GM18505 (cell line): Measurements from ENCODE around the gene DSTN.

Experiments used
- ATAC-seq: cut with Tn5 transposase; IDR thresholded peaks from one replicate; pipeline ENCODE4 v1.9.1; 2021; ENCODE audit not compliant: unreplicated experiment
- POLR2A ChIP-seq: IDR thresholded peaks from 4 replicates; pipeline ENCODE4 v1.6.1; 2011; ENCODE audit warnings: borderline replicate concordance; ENCODE audit not compliant: insufficient read depth, insufficient read length; ENCODE audit errors: extremely low read depth

Gene DSTN

DNA sequence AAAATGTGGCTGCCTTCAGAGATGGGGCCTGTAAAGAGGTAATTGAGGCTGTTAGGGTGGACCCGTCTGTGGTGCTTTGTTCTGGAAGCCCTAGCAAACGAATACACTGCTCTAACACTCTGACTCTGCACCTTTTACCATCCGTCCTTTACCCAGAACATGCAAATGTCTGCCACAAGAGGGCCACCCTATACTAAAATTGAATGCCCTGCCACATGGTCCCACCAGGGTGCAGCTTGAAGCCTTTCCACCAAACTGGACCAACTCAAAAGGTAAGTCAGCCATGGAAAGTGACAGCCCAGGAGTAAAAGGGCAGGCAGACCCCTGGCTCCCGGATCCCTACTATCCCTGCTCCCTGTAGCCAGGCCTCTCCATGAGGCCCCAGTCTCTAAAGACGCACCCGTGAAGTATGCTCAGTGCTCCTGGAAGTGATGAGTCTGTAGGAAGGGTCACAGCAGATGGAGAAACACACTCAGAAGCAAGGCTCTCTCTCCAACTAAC, 32.9 kb upstream of the DSTN start:
- no peak for TF ChIP-seq POLR2A
- peak; percentile 77 for ATAC-seq

DNA sequence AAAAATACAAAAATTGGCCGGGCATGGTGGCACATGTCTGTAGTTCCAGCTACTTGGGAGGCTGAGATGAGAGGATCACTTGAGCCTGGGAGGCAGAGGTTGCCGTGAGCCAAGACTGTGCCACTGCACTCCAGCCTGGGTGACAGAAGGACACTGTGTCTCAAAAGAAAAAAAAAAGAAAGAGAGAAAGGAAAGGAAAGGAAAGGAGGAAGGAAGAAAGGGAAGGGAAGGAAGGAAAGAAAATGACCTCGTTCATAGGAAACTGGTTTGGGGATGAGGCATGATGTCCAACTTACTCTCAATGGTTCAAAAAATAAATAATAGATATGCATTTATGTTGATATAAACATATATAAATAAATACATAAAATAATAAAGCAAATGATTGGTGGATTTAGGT, 31.9 kb upstream of the DSTN start:
- TF ChIP-seq POLR2A: no peak
- ATAC-seq: no peak

DNA sequence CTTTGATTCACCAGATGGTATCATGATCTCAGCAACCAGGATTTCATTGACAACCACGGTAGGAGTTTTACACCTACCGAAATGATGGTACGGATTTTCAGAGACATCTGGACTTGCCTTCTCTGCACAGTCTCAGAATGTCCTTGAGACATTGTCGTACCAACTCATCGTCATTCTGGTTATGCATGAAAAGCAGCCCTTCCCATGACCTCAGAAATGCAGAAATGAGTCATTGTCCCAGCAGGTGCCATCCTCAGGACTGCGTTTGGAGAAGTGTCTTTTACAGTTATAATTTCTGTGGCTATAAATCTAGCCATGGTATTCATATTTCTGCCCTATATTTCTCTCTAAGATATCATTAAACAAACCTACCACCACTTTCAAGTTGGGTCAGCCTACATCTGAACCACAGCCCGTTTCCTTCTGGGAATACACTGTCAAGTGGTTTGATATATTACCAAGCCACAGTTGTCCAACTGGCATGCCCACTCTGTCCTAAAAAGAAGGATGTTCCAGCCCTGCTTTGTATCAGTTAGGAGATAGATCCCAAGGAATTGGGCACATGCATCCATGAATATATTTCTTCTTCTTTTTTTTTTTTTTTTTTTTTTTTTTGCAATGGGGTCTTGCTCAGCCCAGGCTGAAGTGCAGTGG, 31.2 kb upstream of the DSTN start:
- peak; percentile 70 for ATAC-seq
- no peak for TF ChIP-seq POLR2A

DNA sequence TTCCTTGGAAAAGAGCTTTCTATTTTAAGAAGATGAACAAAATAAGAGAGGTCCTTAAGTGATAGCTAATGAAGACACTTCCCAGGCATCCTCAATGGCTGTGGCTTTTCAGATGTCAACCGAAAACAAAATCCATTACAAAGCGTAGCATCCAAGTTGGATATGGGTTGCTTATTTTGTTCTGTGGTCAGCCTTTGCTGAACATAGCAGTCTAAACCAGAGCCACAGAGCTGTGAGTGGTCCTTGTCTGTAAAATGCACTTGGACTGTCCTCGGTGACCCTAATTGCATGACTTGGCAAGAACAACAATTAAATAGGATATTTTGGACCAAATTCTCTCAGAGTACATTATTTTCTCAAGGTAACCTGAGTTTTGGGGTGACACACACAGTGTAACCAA, 28.3 kb upstream of the DSTN start:
- no peak for ATAC-seq

DNA sequence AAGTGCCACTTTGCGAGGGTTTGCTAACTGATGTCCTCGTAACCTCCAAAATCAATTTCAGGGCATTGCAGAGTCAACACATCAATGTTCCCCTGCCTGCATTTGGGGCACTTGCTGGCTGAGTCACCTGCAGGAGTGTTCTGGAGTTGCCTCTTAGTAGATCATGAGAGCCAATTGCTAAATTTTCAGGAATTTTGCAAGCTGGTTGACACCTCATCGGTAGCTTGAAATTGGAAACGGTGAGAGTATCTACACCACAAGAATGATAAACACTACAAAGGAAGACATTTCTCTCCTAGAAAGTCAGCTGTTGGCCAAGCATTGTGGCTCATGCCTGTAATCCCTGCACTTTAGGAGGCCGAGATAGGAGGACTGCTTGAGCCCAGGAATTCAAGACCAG, 27.9 kb upstream of the DSTN start:
- no peak for ATAC-seq
- TF ChIP-seq POLR2A: no peak

More for the DNA sequence above, 28.3 kb upstream of the DSTN start:
- TF ChIP-seq POLR2A: no peak

DNA sequence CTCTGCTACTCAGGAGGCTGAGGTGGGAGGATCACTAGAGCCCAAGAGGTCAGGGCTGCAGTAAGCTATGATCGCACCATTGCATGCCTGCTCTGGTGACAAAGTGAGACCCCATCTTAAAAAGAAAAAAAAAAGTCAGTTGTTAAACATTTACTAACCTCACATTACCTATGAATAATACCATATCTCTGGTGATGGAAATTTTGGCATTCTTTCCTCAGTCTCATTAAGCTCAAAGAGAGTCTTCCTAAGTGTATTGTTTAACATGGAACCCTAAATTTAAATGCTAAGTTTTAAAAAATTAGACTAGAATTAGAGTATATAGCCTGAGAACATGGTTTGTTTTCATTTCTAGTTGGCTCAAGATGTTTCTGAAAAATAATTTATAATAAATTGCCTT, 27.4 kb upstream of the DSTN start:
- no peak for TF ChIP-seq POLR2A
- no peak for ATAC-seq

DNA sequence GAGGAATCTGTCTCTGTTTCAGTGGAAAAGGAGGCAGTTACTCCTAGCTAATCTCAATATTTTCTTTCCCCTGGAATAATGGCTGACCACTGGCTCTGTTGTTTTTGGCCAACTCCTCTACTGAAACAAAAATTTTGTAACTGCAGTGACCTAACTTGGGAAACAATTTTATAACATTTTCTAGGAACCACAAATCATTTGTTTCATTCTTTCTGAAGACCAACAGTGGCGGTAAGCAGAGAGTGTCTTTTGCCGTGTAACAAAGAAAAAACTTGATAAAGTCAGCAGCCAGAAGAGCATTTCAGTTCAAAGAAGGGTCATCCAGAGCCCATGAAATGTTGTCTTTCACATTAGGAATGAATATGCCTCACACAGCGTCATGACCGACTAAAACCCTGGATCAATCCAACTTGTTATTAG, 26.9 kb upstream of the DSTN start:
- no peak for TF ChIP-seq POLR2A
- ATAC-seq: no peak

DNA sequence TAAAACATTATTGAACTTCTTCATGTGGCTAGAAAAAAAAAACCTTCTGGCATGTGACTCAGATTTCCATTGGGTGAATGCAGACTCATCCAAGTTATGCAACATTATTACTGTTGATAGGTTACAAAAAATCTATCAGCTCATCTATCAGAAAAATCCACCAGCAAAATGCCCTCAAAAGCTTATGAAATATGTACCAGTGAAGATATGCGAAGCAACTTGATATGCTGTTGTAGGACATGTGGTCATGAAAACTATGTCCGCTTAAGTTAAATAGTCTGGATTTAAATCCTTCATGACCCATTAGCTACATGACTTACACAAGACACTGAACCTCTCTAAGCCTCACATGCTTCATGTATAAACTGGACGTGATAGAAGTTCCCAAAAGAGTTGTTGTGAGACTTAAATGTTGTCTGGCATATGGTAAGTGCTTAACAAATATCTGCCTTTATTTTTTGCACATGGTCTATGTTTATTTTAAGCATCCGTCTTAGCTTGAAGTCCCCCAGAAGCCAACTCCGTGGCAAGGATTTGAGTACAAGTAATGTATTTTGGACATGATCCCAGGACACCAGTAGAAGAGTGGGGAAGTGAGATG, 26.2 kb upstream of the DSTN start:
- no peak for TF ChIP-seq POLR2A
- no peak for ATAC-seq

DNA sequence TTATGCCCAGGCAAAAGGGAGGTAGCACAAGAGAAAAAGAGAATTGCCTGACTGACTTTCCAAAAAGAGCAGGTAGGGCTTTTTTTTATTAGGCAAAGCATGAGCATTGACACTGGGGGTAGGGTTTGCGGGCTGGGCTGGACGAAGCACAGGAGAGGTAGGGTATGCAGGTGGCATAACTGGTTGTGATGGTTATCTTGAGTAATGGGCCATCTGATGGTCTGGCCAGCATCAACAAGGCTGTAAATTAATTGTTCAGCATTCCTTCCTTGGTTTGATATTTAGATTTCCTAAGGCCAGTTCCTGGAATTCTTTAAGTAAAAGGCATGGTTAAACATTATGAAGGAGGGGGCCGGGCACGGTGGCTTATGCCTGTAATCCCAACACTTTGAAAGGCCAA, 24.7 kb upstream of the DSTN start:
- ATAC-seq: no peak
- no peak for TF ChIP-seq POLR2A

DNA sequence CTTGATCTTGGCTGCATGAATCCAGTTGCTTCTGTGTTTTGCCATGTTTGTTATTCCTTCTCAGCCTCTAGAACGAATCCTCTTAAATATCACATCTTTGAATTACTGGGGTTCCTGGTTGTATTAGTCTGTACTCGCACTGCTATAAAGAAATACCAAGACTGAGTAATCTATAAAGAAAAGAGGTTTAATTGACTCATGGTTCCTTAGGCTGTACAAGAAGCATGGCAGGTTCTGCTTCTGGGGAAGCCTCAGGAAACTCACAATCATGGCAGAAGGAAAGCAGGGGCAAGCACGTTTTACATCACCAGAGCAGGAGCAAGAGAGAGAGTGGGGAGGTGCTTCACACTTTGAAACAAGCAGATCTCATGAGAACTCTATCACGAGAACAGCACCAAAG, 20.7 kb upstream of the DSTN start:
- no peak for ATAC-seq
- TF ChIP-seq POLR2A: no peak

DNA sequence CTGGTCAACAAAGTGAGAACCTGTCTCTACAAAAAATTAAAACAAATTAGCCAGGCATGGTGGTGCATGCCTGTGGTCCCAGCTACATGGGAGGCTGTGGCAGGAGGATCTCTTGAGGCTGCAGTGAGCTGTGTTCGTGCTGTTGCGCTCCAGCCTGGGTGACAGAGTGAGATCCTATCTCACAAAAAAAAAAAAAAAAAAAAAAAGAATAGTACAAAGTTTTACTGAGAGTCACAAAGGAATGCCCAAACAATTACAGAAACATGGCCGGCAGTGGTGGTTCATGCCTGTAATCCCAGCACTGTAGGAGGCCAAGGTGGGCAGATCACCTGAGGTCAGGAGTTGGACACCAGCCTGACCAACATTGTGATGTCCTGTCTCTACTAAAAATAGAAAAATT, 14.8 kb upstream of the DSTN start:
- no peak for ATAC-seq
- TF ChIP-seq POLR2A: no peak

DNA sequence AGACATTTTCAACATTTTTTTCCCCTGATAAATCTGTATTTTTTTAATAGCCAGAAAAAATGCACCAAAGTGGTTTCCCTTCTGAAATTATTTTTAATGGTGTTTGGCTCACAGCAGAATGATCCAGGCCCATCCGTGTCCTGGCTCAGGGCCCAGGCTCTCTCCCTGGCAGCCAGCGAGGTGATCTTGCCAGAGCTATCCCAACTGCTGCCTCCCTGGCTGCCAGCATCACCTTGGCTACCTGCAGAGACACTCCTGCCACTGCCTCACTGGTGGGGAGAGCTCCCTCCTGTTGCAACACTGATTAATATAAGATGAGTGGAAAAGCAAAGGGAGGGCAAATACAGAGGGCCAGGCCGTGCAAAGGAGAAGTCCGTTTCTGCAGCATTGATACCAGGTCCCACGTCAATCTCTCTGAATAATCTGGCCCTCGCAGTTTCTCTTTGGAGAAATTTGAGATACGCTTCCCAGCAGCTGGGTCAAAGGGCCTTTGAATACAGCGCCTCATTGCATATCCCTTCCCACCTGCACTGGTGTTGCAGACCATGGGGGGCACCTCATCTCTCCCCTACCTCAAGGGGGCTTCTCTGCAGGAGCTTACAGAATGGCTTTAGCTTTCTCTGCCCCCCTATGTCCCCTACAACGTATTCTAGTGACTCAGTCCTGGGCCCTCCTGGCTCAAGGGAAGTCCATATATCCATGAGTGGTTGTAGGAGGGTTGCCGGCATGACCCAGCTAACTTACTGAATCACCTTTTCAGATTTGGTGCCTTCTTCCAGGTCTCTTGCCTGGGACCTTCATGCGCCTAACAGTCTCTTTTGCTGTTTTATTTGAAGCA, 12.8 kb upstream of the DSTN start:
- no peak for ATAC-seq
- no peak for TF ChIP-seq POLR2A

DNA sequence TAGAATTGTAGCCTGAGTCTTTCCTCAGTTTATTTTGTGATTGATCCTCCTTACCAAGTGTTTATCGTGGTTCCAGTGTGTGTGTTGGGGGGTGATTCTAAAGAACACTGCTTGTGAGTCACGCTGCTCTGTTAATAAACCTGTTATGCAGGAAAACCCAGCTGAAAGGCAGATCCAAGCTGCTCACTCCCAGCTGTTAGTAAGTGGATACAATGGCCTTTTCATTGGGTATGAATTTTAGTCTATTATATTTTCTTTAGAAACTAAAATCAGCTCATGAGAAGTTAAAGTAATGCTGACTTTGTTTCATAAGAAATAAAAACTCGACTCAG, 12.2 kb upstream of the DSTN start:
- ATAC-seq: no peak
- TF ChIP-seq POLR2A: no peak
